PFSK-1 (cell line): ENCODE measurements around the gene MEF2C.

Experiments used
- POLR2AphosphoS5 ChIP-seq: IDR thresholded peaks from 2 replicates; pipeline ENCODE4 v1.6.1; 2012; ENCODE audit warnings: low read depth, mild to moderate bottlenecking, control low read depth, low read length, moderate library complexity
- REST ChIP-seq, 2 experiments: IDR thresholded peaks; 2 replicates each; pipeline versions ENCODE4 v1.6.1 to v1.8.0; 2011 to 2012; ENCODE audit warnings: low read depth in 2 of 2, low read length in 2 of 2, control low read depth in 1 of 2, inconsistent platforms in 1 of 2, mild to moderate bottlenecking in 1 of 2, moderate library complexity in 1 of 2; ENCODE audit not compliant: insufficient read depth in 1 of 2

- no peak for TF ChIP-seq REST (IDR thresholded peaks at IDR 0.05; ENCODE audit: insufficient read depth in 1 of 2, low read depth in 2 of 2, low read length in 2 of 2)
- no peak for TF ChIP-seq POLR2AphosphoS5
These were observed 527 bp downstream of the MEF2C start for GRCh38 chr5:88882276-88883038.
